ENCODE measurements around the gene ADAMTSL3.

DNA sequence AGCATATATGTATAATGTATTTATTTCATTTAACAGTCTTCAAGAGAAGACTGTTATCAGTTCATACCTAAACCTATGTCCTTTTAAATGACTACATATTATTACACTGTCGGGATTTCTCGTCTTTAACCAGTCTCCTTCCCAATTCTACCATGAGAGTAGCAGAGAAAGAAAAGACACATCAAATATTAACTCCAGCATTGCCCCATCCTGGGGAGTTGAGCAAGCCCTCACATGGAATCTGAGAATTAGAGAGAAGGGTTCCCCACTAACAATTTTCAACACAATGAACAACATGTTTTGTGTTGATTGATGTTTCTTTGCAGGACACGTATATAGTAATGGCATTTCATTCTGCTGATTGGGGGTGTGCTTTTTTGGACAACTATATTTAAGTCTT lies 257.4 kb downstream of the ADAMTSL3 start:
- TF ChIP-seq, protein P1, sequence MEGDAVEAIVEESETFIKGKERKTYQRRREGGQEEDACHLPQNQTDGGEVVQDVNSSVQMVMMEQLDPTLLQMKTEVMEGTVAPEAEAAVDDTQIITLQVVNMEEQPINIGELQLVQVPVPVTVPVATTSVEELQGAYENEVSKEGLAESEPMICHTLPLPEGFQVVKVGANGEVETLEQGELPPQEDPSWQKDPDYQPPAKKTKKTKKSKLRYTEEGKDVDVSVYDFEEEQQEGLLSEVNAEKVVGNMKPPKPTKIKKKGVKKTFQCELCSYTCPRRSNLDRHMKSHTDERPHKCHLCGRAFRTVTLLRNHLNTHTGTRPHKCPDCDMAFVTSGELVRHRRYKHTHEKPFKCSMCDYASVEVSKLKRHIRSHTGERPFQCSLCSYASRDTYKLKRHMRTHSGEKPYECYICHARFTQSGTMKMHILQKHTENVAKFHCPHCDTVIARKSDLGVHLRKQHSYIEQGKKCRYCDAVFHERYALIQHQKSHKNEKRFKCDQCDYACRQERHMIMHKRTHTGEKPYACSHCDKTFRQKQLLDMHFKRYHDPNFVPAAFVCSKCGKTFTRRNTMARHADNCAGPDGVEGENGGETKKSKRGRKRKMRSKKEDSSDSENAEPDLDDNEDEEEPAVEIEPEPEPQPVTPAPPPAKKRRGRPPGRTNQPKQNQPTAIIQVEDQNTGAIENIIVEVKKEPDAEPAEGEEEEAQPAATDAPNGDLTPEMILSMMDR (IDR thresholded peaks at IDR 0.05; ENCODE audit: low read depth, low read length, missing input control) = no peak
- TF ChIP-seq TAF1 (conservative IDR thresholded peaks at IDR 0.05) (no peak), JUND (IDR thresholded peaks at IDR 0.05) (no peak), YY1 (IDR thresholded peaks at IDR 0.05) (no peak), GABPA (IDR thresholded peaks at IDR 0.05 in 1 of 2, conservative IDR thresholded peaks at IDR 0.05 in 1 of 2) (no peak), EGR1 (IDR thresholded peaks at IDR 0.05; ENCODE audit: low read depth in 2 of 2) (no peak)
- TF ChIP-seq, protein P2, sequence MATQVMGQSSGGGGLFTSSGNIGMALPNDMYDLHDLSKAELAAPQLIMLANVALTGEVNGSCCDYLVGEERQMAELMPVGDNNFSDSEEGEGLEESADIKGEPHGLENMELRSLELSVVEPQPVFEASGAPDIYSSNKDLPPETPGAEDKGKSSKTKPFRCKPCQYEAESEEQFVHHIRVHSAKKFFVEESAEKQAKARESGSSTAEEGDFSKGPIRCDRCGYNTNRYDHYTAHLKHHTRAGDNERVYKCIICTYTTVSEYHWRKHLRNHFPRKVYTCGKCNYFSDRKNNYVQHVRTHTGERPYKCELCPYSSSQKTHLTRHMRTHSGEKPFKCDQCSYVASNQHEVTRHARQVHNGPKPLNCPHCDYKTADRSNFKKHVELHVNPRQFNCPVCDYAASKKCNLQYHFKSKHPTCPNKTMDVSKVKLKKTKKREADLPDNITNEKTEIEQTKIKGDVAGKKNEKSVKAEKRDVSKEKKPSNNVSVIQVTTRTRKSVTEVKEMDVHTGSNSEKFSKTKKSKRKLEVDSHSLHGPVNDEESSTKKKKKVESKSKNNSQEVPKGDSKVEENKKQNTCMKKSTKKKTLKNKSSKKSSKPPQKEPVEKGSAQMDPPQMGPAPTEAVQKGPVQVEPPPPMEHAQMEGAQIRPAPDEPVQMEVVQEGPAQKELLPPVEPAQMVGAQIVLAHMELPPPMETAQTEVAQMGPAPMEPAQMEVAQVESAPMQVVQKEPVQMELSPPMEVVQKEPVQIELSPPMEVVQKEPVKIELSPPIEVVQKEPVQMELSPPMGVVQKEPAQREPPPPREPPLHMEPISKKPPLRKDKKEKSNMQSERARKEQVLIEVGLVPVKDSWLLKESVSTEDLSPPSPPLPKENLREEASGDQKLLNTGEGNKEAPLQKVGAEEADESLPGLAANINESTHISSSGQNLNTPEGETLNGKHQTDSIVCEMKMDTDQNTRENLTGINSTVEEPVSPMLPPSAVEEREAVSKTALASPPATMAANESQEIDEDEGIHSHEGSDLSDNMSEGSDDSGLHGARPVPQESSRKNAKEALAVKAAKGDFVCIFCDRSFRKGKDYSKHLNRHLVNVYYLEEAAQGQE (IDR thresholded peaks at IDR 0.05) = no peak
